ENCODE data around the gene KCTD10. TPM values are rescaled to one million over a fixed set of nuclear protein-coding genes. Genes with fewer than 3 reads are reported as not detected.

The KCTD10 gene
- polyA plus RNA-seq, 1 donor, result 26.3 TPM

DNA sequence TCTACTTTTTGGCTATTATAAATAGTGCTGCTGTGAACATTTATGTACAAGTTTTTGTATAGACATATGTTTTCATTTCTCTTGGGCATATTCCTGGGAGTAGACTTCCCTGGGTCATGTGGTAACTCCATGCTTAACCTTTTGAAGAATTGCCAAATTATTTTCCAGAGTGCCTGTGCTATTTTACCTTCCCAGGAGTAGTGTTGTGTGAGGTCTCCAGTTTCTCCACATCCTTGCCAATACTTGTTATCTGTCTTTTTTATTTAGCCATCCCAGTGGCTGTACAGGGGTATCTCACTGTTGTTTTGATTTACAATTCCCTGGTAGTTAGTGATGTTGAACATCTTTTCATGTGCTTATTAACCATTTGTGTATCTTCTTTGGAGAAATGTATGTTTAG lies 19.2 kb upstream of the KCTD10 start:
- H3K36me3 ChIP-seq (ENCODE audit: control insufficient read depth, insufficient read depth, low read length), result peaks cover 72% of the 10 kb centered on the region
- no peak for DNase-seq
- H3K27me3 ChIP-seq (ENCODE audit: control insufficient read depth, insufficient read depth, low read length), result no peaks in the 10 kb centered on the region
- H3K4me1 ChIP-seq (ENCODE audit: control insufficient read depth, insufficient read depth, low read length), result no peaks in the 10 kb centered on the region
- no peak overlapping the region for H3K4me3 ChIP-seq (ENCODE audit: low read length)
- no peaks in the 10 kb centered on the region for H3K9me3 ChIP-seq (ENCODE audit: control insufficient read depth, low read depth, low read length)
- no peak overlapping the region for H3K27ac ChIP-seq (ENCODE audit: low read length)

DNA sequence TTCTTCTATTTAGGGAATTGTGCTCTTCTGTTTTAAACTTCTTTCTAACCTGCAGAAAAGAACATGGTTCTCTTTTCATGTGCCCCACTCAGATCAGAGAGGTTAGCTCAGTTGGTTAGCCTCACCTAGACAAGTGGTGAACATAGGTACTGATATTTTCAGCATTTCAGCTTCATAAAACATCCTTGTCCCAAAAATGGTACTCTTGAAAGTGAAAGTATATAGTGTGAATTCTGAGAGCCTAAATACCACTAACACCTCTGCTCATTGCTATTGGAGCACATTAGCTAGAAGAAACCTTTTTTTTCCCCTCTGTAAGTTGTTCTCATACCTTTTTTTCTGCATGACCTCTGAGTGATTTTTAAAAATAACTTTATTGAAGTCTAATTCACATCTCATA lies 17.9 kb upstream of the KCTD10 start:
- H3K27ac ChIP-seq (ENCODE audit: low read length), result no peak overlapping the region
- DNase-seq, result no peak
- peaks cover 70% of the 10 kb centered on the region for H3K36me3 ChIP-seq (ENCODE audit: control insufficient read depth, insufficient read depth, low read length)
- H3K4me1 ChIP-seq (ENCODE audit: control insufficient read depth, insufficient read depth, low read length), result no peaks in the 10 kb centered on the region
- H3K27me3 ChIP-seq (ENCODE audit: control insufficient read depth, insufficient read depth, low read length), result no peaks in the 10 kb centered on the region
- H3K9me3 ChIP-seq (ENCODE audit: control insufficient read depth, low read depth, low read length), result no peaks in the 10 kb centered on the region
- H3K4me3 ChIP-seq (ENCODE audit: low read length), result no peak overlapping the region

DNA sequence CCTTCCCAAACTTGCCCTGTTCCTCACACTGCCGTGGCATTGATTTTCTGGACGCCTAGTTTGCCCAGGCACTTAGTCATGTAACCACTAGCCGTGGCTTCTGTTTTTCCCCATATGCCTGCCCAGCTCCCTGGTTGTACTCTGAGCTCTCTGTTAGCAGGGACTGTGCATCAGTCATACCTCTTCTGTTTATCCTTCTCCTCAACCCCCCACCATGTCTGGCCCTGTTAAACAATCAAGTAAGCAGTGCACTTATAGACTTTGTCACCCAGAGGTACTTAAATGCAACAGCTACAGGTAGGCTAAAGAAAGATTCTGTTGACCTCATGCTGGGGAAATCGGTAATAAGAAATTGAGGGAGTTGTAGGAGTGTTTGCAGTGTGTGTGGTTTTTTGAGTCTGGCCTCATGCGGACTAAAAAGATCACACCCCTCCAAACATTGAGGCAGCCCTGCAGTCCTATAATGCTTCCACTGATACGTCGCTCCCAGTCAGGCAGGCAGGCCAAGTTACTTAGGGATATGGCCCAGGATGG lies 17.3 kb upstream of the KCTD10 start:
- Histone ChIP-seq H3K4me1 (ENCODE audit: control insufficient read depth, insufficient read depth, low read length) (no peaks in the 10 kb centered on the region), H3K4me3 (ENCODE audit: low read length) (no peak overlapping the region), H3K27ac (ENCODE audit: low read length) (no peak overlapping the region), H3K27me3 (ENCODE audit: control insufficient read depth, insufficient read depth, low read length) (no peaks in the 10 kb centered on the region), H3K36me3 (ENCODE audit: control insufficient read depth, insufficient read depth, low read length) (peaks cover 72% of the 10 kb centered on the region), H3K9me3 (ENCODE audit: control insufficient read depth, low read depth, low read length) (no peaks in the 10 kb centered on the region)
- WGBS (ENCODE audit: insufficient coverage, low lambda C conversion rate), result no CpG with 5 or more reads among the region's 7 CpGs
- DNase-seq, result no peak

DNA sequence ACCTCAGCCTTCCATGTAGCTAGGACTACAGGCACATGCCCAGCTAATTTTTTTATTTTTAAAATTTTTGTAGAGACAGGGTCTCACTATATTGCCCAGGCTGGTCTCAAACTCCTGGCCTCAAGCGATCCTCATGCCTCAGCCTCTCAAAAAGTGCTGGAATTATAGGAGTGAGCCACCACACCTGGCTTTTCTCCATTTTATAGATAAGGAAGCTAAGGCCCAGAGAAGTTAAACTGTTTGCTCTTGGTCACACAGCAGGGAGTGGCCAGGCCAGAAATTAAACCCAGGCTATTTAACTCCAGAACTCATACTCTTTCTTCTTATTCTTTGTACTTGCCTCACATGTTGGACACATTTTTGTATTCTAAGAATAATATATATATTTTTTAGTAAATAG lies 16.8 kb upstream of the KCTD10 start:
- no peak for DNase-seq
- H3K4me3 ChIP-seq (ENCODE audit: low read length), result no peak overlapping the region
- no peaks in the 10 kb centered on the region for H3K9me3 ChIP-seq (ENCODE audit: control insufficient read depth, low read depth, low read length)
- H3K4me1 ChIP-seq (ENCODE audit: control insufficient read depth, insufficient read depth, low read length), result no peaks in the 10 kb centered on the region
- WGBS (ENCODE audit: insufficient coverage, low lambda C conversion rate), result 100% methylated on average over 1 of the region's 1 CpG
- H3K27me3 ChIP-seq (ENCODE audit: control insufficient read depth, insufficient read depth, low read length), result no peaks in the 10 kb centered on the region
- no peak overlapping the region for H3K27ac ChIP-seq (ENCODE audit: low read length)
- peaks cover 72% of the 10 kb centered on the region for H3K36me3 ChIP-seq (ENCODE audit: control insufficient read depth, insufficient read depth, low read length)

DNA sequence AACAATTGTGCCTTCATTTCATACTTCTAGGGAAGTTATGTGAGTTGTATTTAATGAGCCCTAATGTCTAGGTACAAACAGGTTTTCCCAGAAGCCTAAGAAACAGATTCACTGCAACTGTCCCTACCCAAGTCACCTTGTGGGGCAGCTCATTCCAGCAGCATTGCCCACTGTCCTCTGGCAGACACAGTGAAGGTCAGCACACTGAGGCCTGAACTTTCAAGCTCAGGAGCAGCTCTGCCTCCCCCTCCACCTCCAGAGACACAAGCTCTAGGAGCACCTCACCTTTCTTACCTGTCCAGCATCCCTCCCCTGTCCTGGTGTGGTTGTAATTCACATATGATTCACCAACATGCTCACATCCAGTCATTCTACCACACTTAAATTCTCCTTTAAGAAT lies 16.0 kb upstream of the KCTD10 start:
- no peak overlapping the region for H3K27ac ChIP-seq (ENCODE audit: low read length)
- H3K36me3 ChIP-seq (ENCODE audit: control insufficient read depth, insufficient read depth, low read length), result peaks cover 73% of the 10 kb centered on the region
- no peaks in the 10 kb centered on the region for H3K9me3 ChIP-seq (ENCODE audit: control insufficient read depth, low read depth, low read length)
- no peak overlapping the region for H3K4me3 ChIP-seq (ENCODE audit: low read length)
- no peaks in the 10 kb centered on the region for H3K4me1 ChIP-seq (ENCODE audit: control insufficient read depth, insufficient read depth, low read length)
- DNase-seq, result no peak
- no peaks in the 10 kb centered on the region for H3K27me3 ChIP-seq (ENCODE audit: control insufficient read depth, insufficient read depth, low read length)

DNA sequence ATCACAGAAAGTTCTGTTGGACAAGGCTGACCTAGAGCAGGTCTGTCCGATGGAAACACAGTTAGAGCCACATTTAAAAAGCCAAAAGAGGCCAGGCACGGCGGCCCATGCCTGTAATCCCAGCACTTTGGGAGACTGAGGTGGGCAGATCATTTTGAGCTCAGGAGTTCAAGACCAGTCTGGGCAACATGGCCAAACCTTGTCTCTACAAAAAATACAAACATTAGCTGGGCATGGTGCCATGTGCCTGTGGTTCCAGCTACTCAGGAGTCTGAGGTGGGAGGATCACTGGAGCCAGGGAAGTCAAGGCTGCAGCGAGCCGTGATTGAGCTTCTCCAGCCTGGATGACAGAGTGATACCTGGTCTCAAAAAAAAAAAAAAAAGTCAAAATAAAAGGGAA lies 15.3 kb upstream of the KCTD10 start:
- Histone ChIP-seq H3K4me1 (ENCODE audit: control insufficient read depth, insufficient read depth, low read length) (no peaks in the 10 kb centered on the region), H3K27ac (ENCODE audit: low read length) (no peak overlapping the region), H3K4me3 (ENCODE audit: low read length) (no peak overlapping the region), H3K27me3 (ENCODE audit: control insufficient read depth, insufficient read depth, low read length) (no peaks in the 10 kb centered on the region), H3K36me3 (ENCODE audit: control insufficient read depth, insufficient read depth, low read length) (peaks cover 74% of the 10 kb centered on the region), H3K9me3 (ENCODE audit: control insufficient read depth, low read depth, low read length) (no peaks in the 10 kb centered on the region)
- WGBS (ENCODE audit: insufficient coverage, low lambda C conversion rate), result 67% methylated on average over 2 of the region's 5 CpGs
- DNase-seq, result no peak

DNA sequence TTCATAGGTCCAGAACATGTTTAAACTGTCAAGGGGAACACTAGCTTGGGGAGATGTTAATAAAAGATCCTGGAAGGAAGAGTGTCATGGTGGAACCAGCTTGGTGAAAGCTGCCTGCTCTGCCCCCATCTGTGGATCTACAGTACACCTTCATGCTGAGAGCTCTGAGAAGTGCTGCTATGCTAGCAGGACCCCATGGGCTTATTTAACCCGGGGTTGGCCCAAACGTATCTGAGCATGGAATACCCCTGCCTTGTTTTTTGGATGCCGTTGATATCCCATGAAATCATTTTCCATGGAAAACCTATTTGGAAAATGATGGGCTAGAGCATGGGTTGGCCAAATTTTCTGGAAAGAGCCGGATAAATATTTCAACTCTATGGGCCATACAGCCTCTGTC lies 14.6 kb upstream of the KCTD10 start:
- Histone ChIP-seq H3K4me1 (ENCODE audit: control insufficient read depth, insufficient read depth, low read length) (no peaks in the 10 kb centered on the region), H3K4me3 (ENCODE audit: low read length) (no peak overlapping the region), H3K36me3 (ENCODE audit: control insufficient read depth, insufficient read depth, low read length) (peaks cover 81% of the 10 kb centered on the region), H3K9me3 (ENCODE audit: control insufficient read depth, low read depth, low read length) (no peaks in the 10 kb centered on the region), H3K27me3 (ENCODE audit: control insufficient read depth, insufficient read depth, low read length) (no peaks in the 10 kb centered on the region), H3K27ac (ENCODE audit: low read length) (no peak overlapping the region)
- no peak for DNase-seq
- 100% methylated on average over 4 of the region's 4 CpGs for WGBS (ENCODE audit: insufficient coverage, low lambda C conversion rate)

DNA sequence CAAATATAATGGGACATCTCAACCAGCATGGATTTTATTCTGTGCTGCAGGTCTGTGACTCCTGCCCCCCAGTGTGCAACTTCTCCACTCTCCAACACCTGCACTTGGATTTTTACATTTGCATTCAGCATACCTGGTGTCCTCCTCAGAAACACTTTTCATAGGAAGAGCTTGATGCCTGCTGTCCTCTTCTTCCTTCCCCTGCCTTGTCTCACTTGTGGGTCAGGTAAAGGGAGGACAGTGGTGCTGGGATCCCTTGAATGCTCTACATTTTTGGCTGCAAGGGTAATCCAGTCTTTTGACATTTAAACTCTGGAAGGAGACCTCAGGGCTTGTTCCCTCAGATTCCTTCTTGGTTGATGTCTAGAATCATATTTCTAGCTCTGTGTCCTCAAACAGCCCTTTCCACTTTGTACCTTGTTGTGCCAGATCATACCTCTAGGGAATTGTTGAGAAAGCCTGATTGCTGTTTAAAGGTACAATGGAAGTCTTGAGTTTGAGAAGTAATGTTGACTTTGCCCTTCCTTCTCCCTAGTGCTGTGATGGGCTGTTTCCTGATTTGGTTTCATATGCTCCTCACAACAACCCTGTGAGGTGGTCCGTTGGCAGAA lies 13.0 kb upstream of the KCTD10 start:
- Histone ChIP-seq H3K4me3 (ENCODE audit: low read length) (no peak overlapping the region), H3K27ac (ENCODE audit: low read length) (no peak overlapping the region), H3K9me3 (ENCODE audit: control insufficient read depth, low read depth, low read length) (no peaks in the 10 kb centered on the region), H3K4me1 (ENCODE audit: control insufficient read depth, insufficient read depth, low read length) (no peaks in the 10 kb centered on the region), H3K27me3 (ENCODE audit: control insufficient read depth, insufficient read depth, low read length) (no peaks in the 10 kb centered on the region), H3K36me3 (ENCODE audit: control insufficient read depth, insufficient read depth, low read length) (peaks cover 90% of the 10 kb centered on the region)
- no CpG with 5 or more reads among the region's 1 CpG for WGBS (ENCODE audit: insufficient coverage, low lambda C conversion rate)
- DNase-seq, result peak in 1 of 2 donors; percentile 12

DNA sequence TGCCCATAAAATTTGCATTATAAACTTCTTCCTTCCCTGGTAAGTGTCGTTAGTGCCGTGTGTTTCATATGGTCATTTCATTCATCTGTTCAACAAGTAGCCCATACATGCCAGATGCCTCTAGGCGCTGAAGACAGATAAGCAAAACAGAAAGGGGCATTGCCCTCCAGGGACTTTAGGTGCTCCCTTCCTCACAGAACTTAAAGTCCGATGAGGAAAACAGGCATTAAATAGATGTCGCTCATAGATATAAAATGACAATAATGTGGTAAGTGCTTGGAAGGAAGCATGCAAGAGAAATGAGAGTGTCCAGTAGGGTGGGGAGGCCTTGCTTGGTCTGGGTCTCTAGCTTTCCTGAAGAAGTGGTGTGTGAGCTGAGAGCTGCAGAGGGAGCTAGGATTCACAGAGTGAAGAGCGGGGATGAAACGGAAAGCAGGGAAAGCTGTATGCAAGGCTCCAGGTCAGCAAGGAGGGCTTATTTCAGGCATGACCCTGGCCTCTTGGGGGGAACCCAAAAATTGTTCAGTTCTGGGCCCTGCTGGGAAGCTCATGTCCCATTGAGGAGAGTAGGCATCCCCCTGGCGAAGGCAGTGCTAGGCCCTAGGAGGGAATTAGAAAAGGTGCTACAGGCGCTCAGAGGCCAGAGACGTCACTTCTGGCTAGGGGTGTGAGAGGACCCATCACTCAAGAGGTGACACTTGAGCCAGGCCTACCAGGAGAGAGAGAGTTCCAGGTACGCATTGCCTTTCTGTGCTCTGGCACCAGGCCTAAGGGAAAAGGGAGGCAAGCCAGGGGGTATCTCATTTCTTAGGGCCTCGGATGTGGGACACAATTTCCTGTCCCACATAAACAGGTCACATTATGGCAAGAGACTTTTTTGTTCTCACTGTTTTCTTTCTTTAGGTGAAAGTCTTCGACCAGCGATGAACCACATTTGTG lies 12.2 kb upstream of the KCTD10 start:
- Histone ChIP-seq H3K4me3 (ENCODE audit: low read length) (no peak overlapping the region), H3K9me3 (ENCODE audit: control insufficient read depth, low read depth, low read length) (no peaks in the 10 kb centered on the region), H3K4me1 (ENCODE audit: control insufficient read depth, insufficient read depth, low read length) (no peaks in the 10 kb centered on the region), H3K27me3 (ENCODE audit: control insufficient read depth, insufficient read depth, low read length) (no peaks in the 10 kb centered on the region), H3K36me3 (ENCODE audit: control insufficient read depth, insufficient read depth, low read length) (peaks cover 89% of the 10 kb centered on the region), H3K27ac (ENCODE audit: low read length) (no peak overlapping the region)
- WGBS (ENCODE audit: insufficient coverage, low lambda C conversion rate), result no CpG with 5 or more reads among the region's 14 CpGs
- no peak for DNase-seq

DNA sequence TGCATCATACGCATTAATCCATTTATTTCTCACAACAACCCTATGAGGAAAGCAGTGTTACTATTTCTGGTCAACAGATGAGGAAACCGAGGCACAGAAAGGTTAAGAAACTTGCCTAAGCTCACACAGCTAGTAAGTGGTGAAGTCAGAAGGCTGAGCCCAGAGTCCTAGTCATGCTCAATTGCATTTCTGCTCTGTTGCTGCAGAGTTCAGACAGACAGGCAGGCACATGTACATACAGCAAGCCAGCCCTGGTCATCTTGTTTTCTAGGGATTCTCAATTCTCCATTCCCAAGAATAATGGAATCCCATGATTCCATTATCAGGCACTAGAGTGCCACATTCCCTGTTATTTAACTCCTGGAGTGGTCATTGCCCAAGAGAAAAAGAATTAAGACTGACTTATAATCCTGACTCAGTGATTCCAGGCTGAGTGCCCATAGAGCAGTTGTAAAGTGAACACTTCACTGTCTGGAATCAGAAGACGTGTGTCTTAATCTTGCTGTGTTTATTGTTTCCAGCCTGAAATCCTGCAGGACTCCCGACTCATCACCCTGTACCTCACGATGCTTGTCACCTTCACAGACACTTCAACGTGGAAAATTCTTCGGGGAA lies 11.1 kb upstream of the KCTD10 start:
- Histone ChIP-seq H3K4me3 (ENCODE audit: low read length) (no peak overlapping the region), H3K36me3 (ENCODE audit: control insufficient read depth, insufficient read depth, low read length) (peaks cover 91% of the 10 kb centered on the region), H3K4me1 (ENCODE audit: control insufficient read depth, insufficient read depth, low read length) (no peaks in the 10 kb centered on the region), H3K27ac (ENCODE audit: low read length) (no peak overlapping the region), H3K27me3 (ENCODE audit: control insufficient read depth, insufficient read depth, low read length) (no peaks in the 10 kb centered on the region), H3K9me3 (ENCODE audit: control insufficient read depth, low read depth, low read length) (no peaks in the 10 kb centered on the region)
- no peak for DNase-seq
- no CpG with 5 or more reads among the region's 7 CpGs for WGBS (ENCODE audit: insufficient coverage, low lambda C conversion rate)
